ENCODE results near the gene CBX4.

The CBX4 gene

DNA sequence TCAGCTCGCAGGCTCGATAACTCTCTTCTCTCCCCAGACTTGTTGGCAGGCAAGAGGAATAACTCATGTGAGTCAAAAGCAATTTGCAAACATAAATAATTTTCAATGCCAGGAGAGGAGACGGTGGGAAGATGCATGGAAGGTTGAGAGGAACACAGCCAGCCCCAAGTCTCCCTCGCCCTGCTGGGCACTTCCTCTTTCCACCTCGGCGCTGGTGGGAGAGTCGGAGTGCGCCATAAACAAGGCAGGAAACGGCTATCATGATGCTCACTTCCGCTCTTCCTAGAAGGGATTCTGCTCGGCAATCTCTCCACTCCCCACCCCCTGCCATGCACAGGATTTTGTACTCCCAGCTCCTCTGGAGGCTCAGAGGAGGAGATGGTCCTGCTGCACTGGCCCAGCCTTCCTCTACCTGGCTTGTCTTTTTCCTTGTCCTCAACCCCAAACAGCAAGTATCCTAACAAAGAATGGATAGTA is 13.0 kb downstream of the CBX4 start:
- POLR2A ChIA-PET (ENCODE audit: low non-redundant PET): no interaction called here
- TF ChIP-seq, protein P1, sequence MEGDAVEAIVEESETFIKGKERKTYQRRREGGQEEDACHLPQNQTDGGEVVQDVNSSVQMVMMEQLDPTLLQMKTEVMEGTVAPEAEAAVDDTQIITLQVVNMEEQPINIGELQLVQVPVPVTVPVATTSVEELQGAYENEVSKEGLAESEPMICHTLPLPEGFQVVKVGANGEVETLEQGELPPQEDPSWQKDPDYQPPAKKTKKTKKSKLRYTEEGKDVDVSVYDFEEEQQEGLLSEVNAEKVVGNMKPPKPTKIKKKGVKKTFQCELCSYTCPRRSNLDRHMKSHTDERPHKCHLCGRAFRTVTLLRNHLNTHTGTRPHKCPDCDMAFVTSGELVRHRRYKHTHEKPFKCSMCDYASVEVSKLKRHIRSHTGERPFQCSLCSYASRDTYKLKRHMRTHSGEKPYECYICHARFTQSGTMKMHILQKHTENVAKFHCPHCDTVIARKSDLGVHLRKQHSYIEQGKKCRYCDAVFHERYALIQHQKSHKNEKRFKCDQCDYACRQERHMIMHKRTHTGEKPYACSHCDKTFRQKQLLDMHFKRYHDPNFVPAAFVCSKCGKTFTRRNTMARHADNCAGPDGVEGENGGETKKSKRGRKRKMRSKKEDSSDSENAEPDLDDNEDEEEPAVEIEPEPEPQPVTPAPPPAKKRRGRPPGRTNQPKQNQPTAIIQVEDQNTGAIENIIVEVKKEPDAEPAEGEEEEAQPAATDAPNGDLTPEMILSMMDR (conservative IDR thresholded peaks at IDR 0.05; ENCODE audit: low read depth): no peak
- CTCF ChIA-PET: no interaction called here
- no peak overlapping the region for H3K27ac ChIP-seq
- no peak for DNase-seq (ENCODE audit: low spot score)

DNA sequence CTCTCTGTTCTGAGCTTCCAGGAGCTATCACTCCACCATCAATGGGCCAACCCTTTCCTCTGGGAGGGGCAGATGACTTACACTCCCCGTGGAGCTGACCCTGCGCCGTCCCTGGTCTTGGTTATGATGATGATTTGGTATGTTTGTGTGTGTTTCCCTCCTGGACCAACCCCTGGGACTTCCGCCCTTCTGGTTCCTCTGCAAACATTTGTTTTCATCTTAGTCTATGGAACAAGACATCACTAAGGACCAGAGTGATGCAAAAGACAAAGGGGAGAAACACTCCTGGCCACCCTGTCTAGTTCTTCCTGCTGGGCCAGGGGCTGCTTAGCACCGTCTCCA is 13.7 kb downstream of the CBX4 start:
- ChIA-PET POLR2A (ENCODE audit: low non-redundant PET) (no interaction called here), CTCF (no interaction called here)
- DNase-seq (ENCODE audit: low spot score): no peak

GRCh38 chr17:79824893-79825579 is 14.2 kb downstream of the CBX4 start:
- ChIA-PET CTCF (interaction anchor here (1.0 kb wide), 1 partner anchor 10 kb away, joined by 6 read pairs; no protein-coding TSS in a partner anchor), POLR2A (ENCODE audit: low non-redundant PET) (interaction anchor here (0.8 kb wide), 1 partner anchor 12 kb away, joined by 3 read pairs; no protein-coding TSS in a partner anchor)
- H3K27ac ChIP-seq: no peak overlapping the region
- no peak for DNase-seq (ENCODE audit: low spot score)
- TF ChIP-seq, protein P1 (conservative IDR thresholded peaks at IDR 0.05; ENCODE audit: low read depth): no peak

More for the DNA sequence above, 13.7 kb downstream of the CBX4 start:
- TF ChIP-seq, protein P1 (conservative IDR thresholded peaks at IDR 0.05; ENCODE audit: low read depth): no peak
- no peak overlapping the region for H3K27ac ChIP-seq

DNA sequence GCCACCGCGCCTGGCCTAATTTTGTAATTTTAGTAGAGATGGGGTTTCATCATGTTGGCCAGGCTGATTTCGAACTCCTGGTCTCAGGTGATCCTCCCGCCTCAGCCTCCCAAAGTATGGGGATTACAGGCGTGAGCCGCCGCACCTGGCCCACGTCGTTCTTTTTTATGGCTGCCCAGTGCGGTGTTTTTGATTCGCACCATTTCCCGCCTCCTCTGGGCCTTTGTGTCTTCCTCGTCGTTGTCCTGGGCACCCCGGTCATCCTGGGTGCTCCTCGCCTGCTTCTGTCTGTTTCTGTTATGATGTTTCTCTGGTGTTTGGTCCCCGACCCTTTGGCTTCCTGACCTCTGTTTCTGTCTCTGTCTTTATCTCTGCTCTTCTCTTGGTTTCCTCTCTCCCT is 15.0 kb downstream of the CBX4 start:
- CTCF ChIA-PET: interaction anchor here (1.0 kb wide), 1 partner anchor 11 kb away, joined by 6 read pairs; no protein-coding TSS in a partner anchor
- TF ChIP-seq, protein P1 (conservative IDR thresholded peaks at IDR 0.05; ENCODE audit: low read depth): no peak
- H3K27ac ChIP-seq: no peak overlapping the region
- POLR2A ChIA-PET (ENCODE audit: low non-redundant PET): interaction anchor here (0.8 kb wide), 1 partner anchor 12 kb away, joined by 3 read pairs; no protein-coding TSS in a partner anchor
- no peak for DNase-seq (ENCODE audit: low spot score)

- H3K27ac ChIP-seq: no peak overlapping the region
- CTCF ChIA-PET: interaction anchor here (0.7 kb wide), 1 partner anchor 46 kb away, joined by 4 read pairs; no protein-coding TSS in a partner anchor
- POLR2A ChIA-PET (ENCODE audit: low non-redundant PET): no interaction called here
- no peak for DNase-seq (ENCODE audit: low spot score)
- TF ChIP-seq, protein P1 (conservative IDR thresholded peaks at IDR 0.05; ENCODE audit: low read depth): no peak
These were observed 16.6 kb downstream of the CBX4 start for GRCh38 chr17:79822583-79823124.

DNA sequence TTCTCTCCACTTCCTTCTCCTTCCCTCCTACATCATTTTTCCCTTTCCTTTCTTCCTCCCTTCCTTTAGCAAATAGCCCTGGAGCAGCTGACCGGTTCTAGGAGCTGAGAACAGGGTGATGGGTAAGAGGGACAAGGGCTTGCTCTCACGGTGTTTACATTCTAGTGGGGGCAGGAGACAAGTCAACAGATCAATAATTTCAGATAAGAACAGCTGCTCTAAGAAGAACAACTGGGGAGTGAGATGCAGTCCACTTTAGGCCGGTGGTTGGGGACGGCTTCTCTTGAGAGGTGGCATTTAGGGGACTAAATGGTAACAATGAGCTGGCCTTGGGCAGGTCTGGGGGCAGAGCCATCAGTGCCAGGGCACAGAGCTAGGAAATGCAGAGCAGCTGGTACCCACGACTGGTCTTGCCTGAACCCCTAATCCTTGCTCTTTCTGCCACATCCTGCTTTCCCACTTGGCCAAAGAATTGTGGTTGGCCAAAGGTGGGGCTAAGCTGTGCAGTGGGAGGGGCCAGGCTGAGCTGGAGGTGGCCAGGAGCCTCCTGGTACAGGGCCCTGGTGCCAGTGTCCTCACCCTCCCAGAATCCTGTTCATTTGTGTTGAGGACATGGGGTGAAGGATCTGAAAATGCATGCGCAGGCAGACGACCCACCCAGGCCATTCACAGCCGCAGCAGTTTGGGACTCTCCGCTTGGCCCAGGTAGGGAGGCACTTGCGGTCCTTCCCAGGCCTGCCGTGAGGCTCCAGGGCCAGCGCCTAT is 17.7 kb downstream of the CBX4 start:
- TF ChIP-seq, protein P1 (conservative IDR thresholded peaks at IDR 0.05; ENCODE audit: low read depth): no peak
- DNase-seq (ENCODE audit: low spot score): no peak
- POLR2A ChIA-PET (ENCODE audit: low non-redundant PET): interaction anchor here (0.7 kb wide), 1 partner anchor 18 kb away, joined by 3 read pairs; the partner anchor contains the start of gene CBX4
- CTCF ChIA-PET: interaction anchor here (0.6 kb wide), 1 partner anchor 63 kb away, joined by 3 read pairs; no protein-coding TSS in a partner anchor
- no peak overlapping the region for H3K27ac ChIP-seq
